Nucleus accumbens (tissue), 56 donors: Measurements from ENCODE around the gene NF2.
A peak's percentile ranks its signal among the peaks of the same experiment; 100 is the strongest.

Experiments used
- DNase-seq, 56 donors: peaks; one replicate each; lab custom pipeline; 2025; lab: John Stamatoyannopoulos, UW

The NF2 gene

GRCh38 chr22:29695129-29695926 is 91.9 kb downstream of the NF2 start:
- DNase-seq: peak in 44 of 56 donors; percentile 9 to 88 (median 49)

GRCh38 chr22:29697853-29698598 is 94.6 kb downstream of the NF2 start:
- DNase-seq: peak in 2 of 56 donors; percentile 9 to 27

GRCh38 chr22:29700206-29700899 is 96.9 kb downstream of the NF2 start:
- peak in 1 of 56 donors; percentile 30 for DNase-seq

- DNase-seq: no peak
Measured at GRCh38 chr22:29700900-29701154, 97.4 kb downstream of the NF2 start.

GRCh38 chr22:29701155-29701999 is 97.9 kb downstream of the NF2 start:
- no peak for DNase-seq

- DNase-seq: peak in 4 of 56 donors; percentile 22 to 52 (median 38)
Measured at GRCh38 chr22:29702000-29702930, 98.8 kb downstream of the NF2 start.

GRCh38 chr22:29702931-29703501 is 99.6 kb downstream of the NF2 start:
- peak in 29 of 56 donors; percentile 9 to 76 (median 32) for DNase-seq

- no peak for DNase-seq
Measured at GRCh38 chr22:29703569-29704195, 100.2 kb downstream of the NF2 start.

GRCh38 chr22:29704528-29705285 is 101.3 kb downstream of the NF2 start:
- DNase-seq: peak in 53 of 56 donors; percentile 22 to 90 (median 73)

GRCh38 chr22:29705651-29706050 is 102.2 kb downstream of the NF2 start:
- DNase-seq: no peak

GRCh38 chr22:29706486-29706885 is 103.1 kb downstream of the NF2 start:
- no peak for DNase-seq

GRCh38 chr22:29707010-29707409 is 103.6 kb downstream of the NF2 start:
- no peak for DNase-seq

GRCh38 chr22:29707471-29707870 is 104.0 kb downstream of the NF2 start:
- DNase-seq: no peak

GRCh38 chr22:29710193-29710592 is 106.8 kb downstream of the NF2 start:
- DNase-seq: no peak

GRCh38 chr22:29710922-29711593 is 107.6 kb downstream of the NF2 start:
- peak in 1 of 56 donors; percentile 18 for DNase-seq

GRCh38 chr22:29712119-29712518 is 108.7 kb downstream of the NF2 start:
- no peak for DNase-seq

- no peak for DNase-seq
Measured at GRCh38 chr22:29713156-29713727, 109.8 kb downstream of the NF2 start.
